Esophagus squamous epithelium (tissue), 5 donors: Measurements from ENCODE around the gene SEPTIN2. TPM values are rescaled to one million over a fixed set of nuclear protein-coding genes. Genes with fewer than 3 reads are reported as not detected.
A peak's percentile ranks its signal among the peaks of the same experiment; 100 is the strongest.
"Not testable (repeated sequence)": the region's sequence is repeated elsewhere in the genome, so short reads cannot be mapped to it uniquely, and the experiment has no call there.

Experiments used
- DNase-seq: peaks from one replicate; lab custom pipeline; 2025; lab: John Stamatoyannopoulos, UW
- H3K27ac ChIP-seq, 4 donors: fragments of 200-600 bp; sonication (generic); one replicate each; pipeline ENCODE4 v1.5.1; 2016 to 2019; ENCODE audit warnings: mild to moderate bottlenecking in 1 of 4
- H3K27me3 ChIP-seq, 4 donors: fragments of 200-600 bp; sonication (generic); 1 replicate in 3 of 4; 2 replicates in 1 of 4; pipeline versions ENCODE4 v1.5.1 to v1.6.0; 2017 to 2021; ENCODE audit warnings: antibody characterized with exemption in 1 of 4
- H3K36me3 ChIP-seq, 3 donors: fragments of 200-600 bp; sonication (generic); one replicate each; pipeline ENCODE4 v1.5.1; 2016 to 2019
- H3K4me1 ChIP-seq, 3 donors: fragments of 200-600 bp; sonication (generic); one replicate each; pipeline ENCODE4 v1.5.1; 2017 to 2019
- H3K4me3 ChIP-seq, 4 donors: fragments of 200-600 bp; sonication (generic); 1 replicate in 3 of 4; 2 replicates in 1 of 4; pipeline ENCODE4 v1.5.1; 2016 to 2019; ENCODE audit warnings: mild to moderate bottlenecking in 2 of 4, moderate library complexity in 1 of 4
- H3K9me3 ChIP-seq, 3 donors: fragments of 200-600 bp; sonication (generic); one replicate each; pipeline ENCODE4 v1.5.1; 2016 to 2019
- POLR2A ChIP-seq, 4 donors: fragments of 450-650 bp; IDR thresholded peaks; one replicate each; pipeline ENCODE4 v1.6.1; 2017; ENCODE audit warnings: antibody characterized with exemption in 4 of 4, mild to moderate bottlenecking in 4 of 4, moderate library complexity in 3 of 4
- WGBS, 2 donors: methylation state at CpG; one replicate each; pipeline ENCODE4 v1.1.5; 2018; 5-methylcytosine and 5-hydroxymethylcytosine counted together
- intact Hi-C: fragments of 100-400 bp; cut with DNase I; formaldehyde crosslinking; loops from one replicate; pipeline ENCODE4 v1.15.0; 2022
- total RNA-seq, 4 donors: library from RNA; depleted of rRNA; stranded (reverse); fragments of >200 nt; gene quantifications; one replicate each; pipeline ENCODE4 v1.1.0, GENCODE V29; 2016
- TF ChIP-seq, protein P1 (sequence below), 6 experiments: fragments of 450-650 bp in 4 of 6; fragments of 200-600 bp in 2 of 6; sonication (generic) in 2 of 6; IDR thresholded peaks; one replicate each; pipeline ENCODE4 v1.5.1; 2016 to 2019; ENCODE audit warnings: antibody characterized with exemption in 6 of 6, mild to moderate bottlenecking in 4 of 6, moderate library complexity in 4 of 6
- donor health status: DM: yes; HTN: yes; CAD: no.

The SEPTIN2 gene
- total RNA-seq, 4 donors from 2014 or later, result 95.9 to 236 (median 185) TPM

- H3K9me3 ChIP-seq, result no peaks in the 10 kb centered on the region
- H3K36me3 ChIP-seq, result peaks cover 0 to 7% (median 0%) of the 10 kb centered on the region in 3 donors
- intact Hi-C loops, result no loop called here
- peaks cover 25 to 49% (median 32%) of the 10 kb centered on the region in 3 donors for H3K4me1 ChIP-seq
- 55 to 56% methylated on average over 18 to 19 of the region's 21 CpGs for WGBS, 2 donors
- no peak for DNase-seq
- H3K27me3 ChIP-seq, result no peaks in the 10 kb centered on the region
- TF ChIP-seq POLR2A (IDR thresholded peaks at IDR 0.05), result no peak
- TF ChIP-seq, protein P1, sequence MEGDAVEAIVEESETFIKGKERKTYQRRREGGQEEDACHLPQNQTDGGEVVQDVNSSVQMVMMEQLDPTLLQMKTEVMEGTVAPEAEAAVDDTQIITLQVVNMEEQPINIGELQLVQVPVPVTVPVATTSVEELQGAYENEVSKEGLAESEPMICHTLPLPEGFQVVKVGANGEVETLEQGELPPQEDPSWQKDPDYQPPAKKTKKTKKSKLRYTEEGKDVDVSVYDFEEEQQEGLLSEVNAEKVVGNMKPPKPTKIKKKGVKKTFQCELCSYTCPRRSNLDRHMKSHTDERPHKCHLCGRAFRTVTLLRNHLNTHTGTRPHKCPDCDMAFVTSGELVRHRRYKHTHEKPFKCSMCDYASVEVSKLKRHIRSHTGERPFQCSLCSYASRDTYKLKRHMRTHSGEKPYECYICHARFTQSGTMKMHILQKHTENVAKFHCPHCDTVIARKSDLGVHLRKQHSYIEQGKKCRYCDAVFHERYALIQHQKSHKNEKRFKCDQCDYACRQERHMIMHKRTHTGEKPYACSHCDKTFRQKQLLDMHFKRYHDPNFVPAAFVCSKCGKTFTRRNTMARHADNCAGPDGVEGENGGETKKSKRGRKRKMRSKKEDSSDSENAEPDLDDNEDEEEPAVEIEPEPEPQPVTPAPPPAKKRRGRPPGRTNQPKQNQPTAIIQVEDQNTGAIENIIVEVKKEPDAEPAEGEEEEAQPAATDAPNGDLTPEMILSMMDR (IDR thresholded peaks at IDR 0.05), result no peak
- H3K27ac ChIP-seq, result peak overlapping the region; percentile 90 to 97 (median 91)
- H3K4me3 ChIP-seq, result peak overlapping the region; percentile 73 to 100 (median 90)
Observed at GRCh38 chr2:241273210-241274020, 42.3 kb upstream of the SEPTIN2 start.

DNA sequence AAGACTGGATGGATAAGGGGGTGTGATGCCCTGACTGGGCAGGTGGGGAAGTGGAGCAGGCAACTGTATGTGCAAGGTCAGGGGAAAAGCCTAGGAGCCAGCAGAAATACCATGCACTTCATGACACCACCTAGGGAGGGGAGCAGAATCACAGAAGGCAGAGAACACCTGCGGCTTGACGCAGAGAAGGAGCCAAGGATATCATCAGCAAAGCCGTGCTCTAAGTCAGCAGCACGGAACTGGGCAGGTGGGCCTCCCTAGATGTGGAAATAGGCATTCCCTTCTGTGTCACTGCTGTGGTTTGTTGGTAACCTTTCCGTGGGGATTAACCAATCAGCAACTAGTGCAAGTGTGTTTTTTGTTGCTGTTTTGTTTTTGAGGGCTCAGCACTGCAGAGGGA, 41.6 kb upstream of the SEPTIN2 start:
- Histone ChIP-seq H3K4me1 (peaks cover 19 to 42% (median 25%) of the 10 kb centered on the region in 3 donors), H3K27ac (no peak overlapping the region), H3K9me3 (no peaks in the 10 kb centered on the region), H3K4me3 (no peak overlapping the region), H3K36me3 (no peaks in the 10 kb centered on the region), H3K27me3 (no peaks in the 10 kb centered on the region)
- DNase-seq, result no peak
- WGBS, 2 donors, result 85 to 87% methylated on average over 4 to 5 of the region's 5 CpGs
- intact Hi-C loops, result no loop called here
- TF ChIP-seq, protein P1 (IDR thresholded peaks at IDR 0.05), result no peak
- TF ChIP-seq POLR2A (IDR thresholded peaks at IDR 0.05), result no peak

DNA sequence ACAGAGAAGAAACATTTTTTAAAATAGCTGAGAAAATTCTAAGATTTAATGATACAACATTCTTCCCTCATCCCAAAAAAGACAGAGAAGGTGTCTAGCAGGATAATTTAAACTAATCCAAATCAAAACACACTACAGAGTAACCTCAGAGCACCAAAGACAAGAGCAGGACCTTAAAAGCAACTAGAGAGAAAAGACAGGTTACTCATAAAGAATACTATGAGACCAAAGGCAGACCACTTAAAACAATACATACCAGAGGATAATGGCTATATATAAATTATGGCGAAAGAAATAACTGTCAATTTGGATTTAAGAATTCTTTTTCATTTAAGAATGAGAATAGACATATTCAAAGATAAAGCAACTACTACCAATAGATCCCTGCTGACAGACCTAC, 40.2 kb upstream of the SEPTIN2 start:
- no peak for TF ChIP-seq POLR2A (IDR thresholded peaks at IDR 0.05)
- TF ChIP-seq, protein P1 (IDR thresholded peaks at IDR 0.05), result no peak
- H3K4me3 ChIP-seq, result no peak overlapping the region
- WGBS, 2 donors, result 95 to 97% methylated on average over 1 of the region's 1 CpG
- H3K9me3 ChIP-seq, result no peaks in the 10 kb centered on the region
- H3K27ac ChIP-seq, result no peak overlapping the region
- peaks cover 5 to 28% (median 12%) of the 10 kb centered on the region in 3 donors for H3K4me1 ChIP-seq
- no peaks in the 10 kb centered on the region for H3K27me3 ChIP-seq
- no peak for DNase-seq
- no peaks in the 10 kb centered on the region for H3K36me3 ChIP-seq
- intact Hi-C loops, result no loop called here

DNA sequence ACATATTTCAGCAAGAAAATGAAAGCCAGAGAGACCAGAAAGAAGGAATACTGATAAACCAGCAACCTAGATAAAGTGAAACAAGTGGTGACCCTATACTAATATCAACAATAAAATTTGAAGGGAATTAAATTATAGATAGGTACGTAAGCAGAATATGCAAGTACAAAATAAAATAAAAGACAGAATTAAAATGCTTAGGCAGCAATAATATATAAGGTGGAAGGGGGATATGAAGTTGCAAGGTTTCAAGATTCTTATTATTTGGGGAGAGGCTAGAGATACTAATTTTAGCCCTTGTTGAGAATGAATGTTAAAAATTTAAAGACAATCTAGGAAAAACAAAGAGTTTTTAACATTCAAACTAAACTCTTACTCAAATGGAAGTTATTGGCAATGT, 39.8 kb upstream of the SEPTIN2 start:
- H3K4me3 ChIP-seq, result no peak overlapping the region
- H3K27ac ChIP-seq, result no peak overlapping the region
- 90% methylated on average over 1 of the region's 1 CpG for WGBS, 2 donors
- no peaks in the 10 kb centered on the region for H3K36me3 ChIP-seq
- H3K4me1 ChIP-seq, result peaks cover 1 to 24% (median 8%) of the 10 kb centered on the region in 3 donors
- TF ChIP-seq, protein P1 (IDR thresholded peaks at IDR 0.05), result no peak
- no peak for TF ChIP-seq POLR2A (IDR thresholded peaks at IDR 0.05)
- intact Hi-C loops, result no loop called here
- no peaks in the 10 kb centered on the region for H3K9me3 ChIP-seq
- no peak for DNase-seq
- no peaks in the 10 kb centered on the region for H3K27me3 ChIP-seq

GRCh38 chr2:241278306-241278705, 37.4 kb upstream of the SEPTIN2 start:
- H3K27me3 ChIP-seq, H3K36me3 ChIP-seq, intact Hi-C loops, H3K4me3 ChIP-seq, H3K9me3 ChIP-seq, H3K27ac ChIP-seq, DNase-seq: not testable (repeated sequence)
- peaks cover 0 to 21% (median 1%) of the 10 kb centered on the region in 3 donors for H3K4me1 ChIP-seq
- 90 to 93% methylated on average over 7 of the region's 7 CpGs for WGBS, 2 donors
